Measurements from ENCODE around the gene COPA. TPM values are rescaled to one million over a fixed set of nuclear protein-coding genes. Genes with fewer than 3 reads are reported as not detected.

COPA gene
- polyA plus RNA-seq, 1 of the 3 experiments (the other 2 are of a cell fraction) = 91.4 TPM

GRCh38 chr1:160261893-160262794 is 80.9 kb downstream of the COPA start, which contains the start of gene DCAF8:
Gene DCAF8 (minus strand): TSS chr1:160262549. CDS start chr1:160244008, 18,541 bp downstream.
- Histone ChIP-seq H3K27me3 (ENCODE audit: insufficient read depth) (no peaks in the 10 kb centered on the region), H3K79me2 (ENCODE audit: insufficient read depth) (peaks cover 50% of the 10 kb centered on the region), H3K9me2 (no peaks in the 10 kb centered on the region), H3K4me3 (ENCODE audit: low read depth in 2 of 2, low read length in 1 of 2) (peak within 1 kb of the TSS; percentile 93 to 95), H3K9ac (peak within 1 kb of the TSS; percentile 98), H3K27ac (ENCODE audit: low read depth in 2 of 2, low read length in 1 of 2) (peak within 1 kb of the TSS; percentile 96), H3K36me3 (replicated peaks in 1 of 2; ENCODE audit: control insufficient read depth in 1 of 2, insufficient read depth in 2 of 2, low read length in 1 of 2) (peaks cover 0 to 14% of the 10 kb centered on the region in 2 experiments), H3K4me2 (peak within 1 kb of the TSS; percentile 86), H3K9me3 (no peaks in the 10 kb centered on the region), H3K4me1 (ENCODE audit: control insufficient read depth in 1 of 2, insufficient read depth in 2 of 2, low read depth in 1 of 2, low read length in 1 of 2) (peaks cover 12 to 18% of the 10 kb centered on the region in 2 experiments), H4K20me1 (ENCODE audit: insufficient read depth) (peaks cover 31% of the 10 kb centered on the region), H2AFZ (ENCODE audit: low read depth) (peak within 1 kb of the TSS; percentile 99), H3F3A (replicated peaks; ENCODE audit: insufficient read depth) (peaks cover 25% of the 10 kb centered on the region)
- peak; percentile 94 for DNase-seq
- POLR2A ChIA-PET = interaction anchor here (0.6 to 1.4 kb wide), 9 partner anchors 10 to 176 kb away, joined by 3 to 5 read pairs (median 3); partner anchors contain the start of genes IGSF8, PEX19 and VANGL2
- CTCF ChIA-PET = interaction anchor here (0.7 to 3.8 kb wide), 8 partner anchors 9 to 216 kb away, joined by 3 to 48 read pairs (median 4); no protein-coding TSS in a partner anchor
- WGBS (ENCODE audit: low lambda C conversion rate) = under 1% methylated on average over 25 of the region's 67 CpGs
- peak; percentile 96 for TF ChIP-seq ZBTB33 (IDR thresholded peaks at IDR 0.05; ENCODE audit: borderline replicate concordance, low read depth)
- no peak for TF ChIP-seq MEF2A (IDR thresholded peaks at IDR 0.05; ENCODE audit: borderline replicate concordance, low read depth)
- TF ChIP-seq RFX5 (IDR thresholded peaks at IDR 0.05; ENCODE audit: low read length) = no peak
- TF ChIP-seq USF2 (IDR thresholded peaks at IDR 0.05; ENCODE audit: borderline replicate concordance, low read depth, low read length) = no peak
- no peak for TF ChIP-seq EZH2phosphoT487 (IDR thresholded peaks at IDR 0.05; ENCODE audit: borderline replicate concordance, low read depth)
- TF ChIP-seq ELF1 (IDR thresholded peaks at IDR 0.05) = no peak
- TF ChIP-seq TAF1 (IDR thresholded peaks at IDR 0.05; ENCODE audit: borderline replicate concordance, low read depth, low read length) = peak; percentile 97
- TF ChIP-seq GATA2 (CRISPR knock-in tag; IDR thresholded peaks at IDR 0.05) = no peak
- no peak for TF ChIP-seq EP300 (IDR thresholded peaks at IDR 0.05; ENCODE audit: borderline replicate concordance in 1 of 2, low read depth in 1 of 2, low read length in 1 of 2)
- TF ChIP-seq MXI1 (IDR thresholded peaks at IDR 0.05; ENCODE audit: low read depth, low read length) = peak; percentile 77
- no peak for TF ChIP-seq JUND (IDR thresholded peaks at IDR 0.05)
- no peak for TF ChIP-seq SMC3 (IDR thresholded peaks at IDR 0.05; ENCODE audit: low read depth, low read length)
- TF ChIP-seq GABPA (IDR thresholded peaks at IDR 0.05; ENCODE audit: low read depth) = peak; percentile 8; the same call in 1 of the 2 replicates
- peak; percentile 95 for TF ChIP-seq POLR2AphosphoS5 (IDR thresholded peaks at IDR 0.05; ENCODE audit: low read depth, low read length)
- peak; percentile 98 for TF ChIP-seq CHD2 (IDR thresholded peaks at IDR 0.05; ENCODE audit: low read length, partially characterized antibody)
- TF ChIP-seq YY1 (IDR thresholded peaks at IDR 0.05; ENCODE audit: low read depth) = peak; percentile 96
- TF ChIP-seq SIN3A (IDR thresholded peaks at IDR 0.05; ENCODE audit: borderline replicate concordance, low read depth, low read length) = 0 out of 2 replicates have a peak, but pooled peaks have one; percentile 63
- no peak for TF ChIP-seq FOXM1 (IDR thresholded peaks at IDR 0.05; ENCODE audit: low read depth)
- TF ChIP-seq FOXJ3 (CRISPR knock-in tag; IDR thresholded peaks at IDR 0.05) = no peak
- TF ChIP-seq USF1 (IDR thresholded peaks at IDR 0.05; ENCODE audit: borderline replicate concordance, low read depth) = no peak
- peak; percentile 98 for TF ChIP-seq NRF1 (IDR thresholded peaks at IDR 0.05; ENCODE audit: low read depth, low read length)
- no peak for TF ChIP-seq RXRA (IDR thresholded peaks at IDR 0.05; ENCODE audit: borderline replicate concordance, low read depth)
- no peak for TF ChIP-seq IRF3 (IDR thresholded peaks at IDR 0.05; ENCODE audit: low read depth, low read length)
- TF ChIP-seq PBX3 (IDR thresholded peaks at IDR 0.05) = no peak
- TF ChIP-seq NFIC (IDR thresholded peaks at IDR 0.05; ENCODE audit: borderline replicate concordance) = peak; percentile 30; the same call in 1 of the 2 replicates
- TF ChIP-seq RCOR1 (IDR thresholded peaks at IDR 0.05; ENCODE audit: low read length) = no peak
- TF ChIP-seq RAD21 (IDR thresholded peaks at IDR 0.05; ENCODE audit: low read length) = no peak
- TF ChIP-seq FOSL2 (IDR thresholded peaks at IDR 0.05; ENCODE audit: borderline replicate concordance, low read depth) = no peak
- TF ChIP-seq TCF12 (IDR thresholded peaks at IDR 0.05) = no peak
